ENCODE measurements around the gene LPGAT1.

DNA sequence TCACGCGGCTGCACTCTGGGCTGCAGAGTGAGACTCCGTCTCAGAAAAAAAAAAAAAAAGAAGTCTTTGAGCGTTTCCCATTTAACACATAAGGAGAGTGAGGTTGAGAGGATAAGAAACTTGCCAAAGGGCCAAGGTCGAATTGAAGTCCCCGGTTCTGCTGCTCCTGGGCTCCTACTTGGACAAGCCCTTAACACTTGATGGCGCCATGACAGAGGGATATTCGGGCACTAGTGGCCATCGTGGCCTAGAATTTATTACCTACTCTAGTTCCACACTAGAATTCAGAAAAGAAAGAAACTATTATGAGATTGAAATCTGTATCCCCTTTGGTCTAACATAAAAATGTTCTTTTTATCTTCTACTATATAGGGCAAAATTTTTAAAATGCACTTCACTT is 89.4 kb downstream of the LPGAT1 start:
- TF ChIP-seq CTCF (IDR thresholded peaks at IDR 0.05) (no peak), POLR2A (IDR thresholded peaks at IDR 0.05) (no peak)

Data from heart left ventricle (tissue), 13 donors.